HG02759 (cell line): ENCODE results near the gene CREBBP.

Experiments
- ATAC-seq: cut with Tn5 transposase; IDR thresholded peaks from one replicate; pipeline ENCODE4 v1.9.1; 2021; ENCODE audit warnings: mild to moderate bottlenecking, moderate library complexity; ENCODE audit not compliant: unreplicated experiment

Gene CREBBP

DNA sequence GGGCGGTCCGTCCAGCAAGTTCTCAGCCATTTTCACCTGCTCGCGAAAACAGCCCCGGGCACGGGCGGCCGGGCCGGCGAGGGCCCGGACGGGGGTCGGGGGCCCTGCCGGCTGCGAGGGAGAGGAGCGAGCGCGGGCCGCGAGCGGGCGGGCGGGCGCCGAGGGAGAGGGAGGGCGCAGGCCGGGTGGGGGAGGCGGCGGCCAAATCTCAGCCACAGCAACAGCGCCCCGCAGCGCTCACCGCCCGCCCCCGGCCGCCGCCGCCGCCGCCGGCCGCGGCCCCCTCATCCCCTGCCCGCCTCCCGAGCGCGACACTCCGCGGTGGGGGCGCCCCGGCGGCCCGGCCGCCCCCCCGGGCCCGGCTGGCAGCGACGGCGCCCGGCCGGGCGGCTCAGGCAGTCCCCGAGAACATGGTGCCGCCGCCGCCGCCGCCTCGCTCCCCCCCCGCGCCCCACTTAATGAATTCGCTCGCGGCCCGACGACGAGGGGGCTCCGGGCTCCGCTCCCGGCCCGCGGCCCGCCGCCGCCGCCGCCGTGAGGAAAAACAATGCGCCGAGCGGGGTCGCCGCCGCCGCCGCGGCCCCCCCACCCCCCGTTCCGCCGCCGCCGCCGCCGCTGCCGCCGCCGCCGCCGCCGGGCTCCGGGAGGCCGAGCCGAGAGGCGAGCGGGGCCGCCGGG is 487 bp downstream of the CREBBP start:
- ATAC-seq = peak; percentile 64

DNA sequence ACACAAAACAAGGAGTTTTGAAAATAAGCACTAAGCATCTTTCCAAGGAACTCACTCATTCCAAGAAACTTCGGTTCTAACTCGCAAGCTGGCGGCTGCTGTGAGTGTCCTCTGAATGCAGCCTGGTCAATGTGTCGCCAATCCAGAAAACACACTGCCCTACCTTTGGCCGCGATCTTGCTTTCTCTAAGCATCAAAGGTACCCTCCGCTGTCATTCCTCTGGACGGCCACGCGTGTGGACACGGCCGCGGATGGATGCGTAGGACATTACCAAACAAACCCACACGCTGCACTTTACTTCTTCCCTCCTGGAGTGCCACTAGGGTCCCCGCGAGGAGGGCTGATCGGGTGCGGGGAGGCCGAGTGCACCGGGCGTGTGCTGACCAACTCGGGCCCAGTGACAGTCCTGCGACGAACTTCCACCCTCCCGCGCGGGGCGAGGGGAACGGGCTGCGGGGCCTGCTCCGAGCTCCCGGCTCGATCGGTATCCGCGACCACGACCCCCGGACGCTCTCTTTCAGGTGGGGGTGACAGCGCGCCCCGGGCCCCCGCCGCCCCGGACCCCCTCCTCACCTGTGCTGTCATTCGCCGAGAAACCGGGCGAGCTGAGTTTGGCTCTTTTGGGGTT is 1.1 kb downstream of the CREBBP start:
- peak; percentile 11 for ATAC-seq

DNA sequence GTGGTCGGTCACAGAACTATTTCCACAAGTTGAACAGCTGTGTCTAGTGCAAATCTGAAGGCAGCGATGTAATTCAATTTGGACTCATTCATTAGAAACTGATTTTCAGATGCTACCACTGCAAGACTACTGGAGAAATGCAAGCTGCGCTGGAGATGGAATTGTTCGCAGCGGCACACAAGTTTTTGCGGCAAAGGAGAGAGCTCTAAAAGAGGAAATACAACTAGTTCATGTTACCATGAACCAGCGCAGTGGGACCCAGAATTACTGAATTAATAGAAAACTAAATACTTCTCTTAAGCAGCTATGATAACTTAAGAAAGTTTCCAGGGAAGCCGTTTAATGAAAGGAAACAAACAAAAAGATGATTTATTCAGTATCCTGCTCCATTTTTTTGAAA is 1.9 kb downstream of the CREBBP start:
- no peak for ATAC-seq

DNA sequence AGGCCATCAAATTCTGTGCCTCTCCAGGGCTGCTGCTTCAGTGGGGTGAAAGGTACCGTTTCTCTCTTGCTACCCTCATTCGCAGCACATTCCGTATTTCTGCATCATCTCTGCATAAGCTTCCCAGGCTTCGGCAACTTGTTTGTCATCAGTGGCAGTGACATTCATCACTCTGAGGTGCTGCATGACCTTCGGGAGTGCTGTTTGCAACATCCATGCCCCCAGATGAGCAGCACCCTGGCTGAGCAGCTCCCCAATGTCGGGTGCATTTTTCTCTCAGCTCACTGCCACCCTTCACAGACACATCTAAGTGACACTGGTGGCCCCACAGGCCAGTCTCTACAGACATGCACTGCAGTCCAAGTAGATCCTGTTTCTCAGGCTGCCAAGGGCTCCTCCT is 3.8 kb downstream of the CREBBP start:
- ATAC-seq = no peak

DNA sequence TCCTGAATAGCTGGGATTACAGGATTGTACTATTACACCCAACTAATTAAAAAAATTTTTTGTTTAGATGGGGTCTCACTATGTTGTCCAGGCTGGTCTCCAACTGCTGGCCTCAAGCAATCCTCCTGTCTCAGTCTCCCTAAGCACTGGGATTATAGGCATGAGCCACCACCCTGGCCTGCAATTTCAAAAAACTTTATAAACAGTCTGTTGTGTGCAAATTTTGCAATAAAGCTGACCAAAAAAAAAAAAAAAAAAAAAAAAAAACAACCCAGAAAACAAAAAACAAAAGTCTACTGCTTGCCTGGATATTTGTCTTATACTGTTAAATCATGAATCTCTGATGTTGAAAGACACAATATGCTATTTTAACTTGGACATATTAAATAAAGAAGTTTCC is 4.4 kb downstream of the CREBBP start:
- ATAC-seq = no peak

DNA sequence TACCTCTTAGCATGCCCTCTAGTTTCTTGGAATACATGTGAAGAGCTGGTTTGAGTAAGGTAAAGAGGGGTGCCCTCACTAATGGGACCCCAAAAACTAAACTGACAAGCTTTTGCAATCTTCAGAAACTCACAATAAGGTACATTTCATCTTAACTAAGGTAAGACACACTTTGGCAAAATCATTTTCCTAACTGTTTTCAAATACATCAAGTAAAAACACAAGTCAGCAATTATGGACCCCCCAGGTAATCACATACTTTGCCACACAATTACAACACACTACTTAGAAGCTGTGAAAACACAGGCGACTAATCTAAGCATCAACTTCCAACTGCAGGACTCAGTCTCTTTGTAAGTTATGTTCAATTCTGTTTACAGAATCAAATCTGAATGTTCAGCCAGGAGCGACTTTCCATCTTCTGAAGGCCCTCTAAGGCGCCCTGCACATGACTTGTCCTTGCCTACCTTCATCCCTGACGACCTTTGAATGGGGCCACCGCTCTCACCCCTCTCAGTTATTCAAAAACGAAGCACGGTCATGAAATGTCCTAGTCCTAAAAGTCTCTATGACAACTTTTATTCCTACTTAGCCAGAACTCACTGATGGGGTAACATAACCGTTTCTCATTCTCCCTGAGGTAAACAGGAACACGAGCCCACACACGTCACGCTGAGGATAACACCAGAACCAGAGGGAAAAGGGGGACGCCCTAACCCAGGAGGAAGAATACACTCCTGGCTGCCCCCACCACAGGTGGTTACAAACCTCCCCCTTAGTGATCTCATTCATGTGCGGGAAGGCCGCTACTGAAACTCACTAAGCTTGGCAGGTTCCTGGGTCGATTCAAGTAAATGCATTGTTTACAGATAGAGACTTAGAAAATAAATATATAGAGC is 5.5 kb downstream of the CREBBP start:
- no peak for ATAC-seq

DNA sequence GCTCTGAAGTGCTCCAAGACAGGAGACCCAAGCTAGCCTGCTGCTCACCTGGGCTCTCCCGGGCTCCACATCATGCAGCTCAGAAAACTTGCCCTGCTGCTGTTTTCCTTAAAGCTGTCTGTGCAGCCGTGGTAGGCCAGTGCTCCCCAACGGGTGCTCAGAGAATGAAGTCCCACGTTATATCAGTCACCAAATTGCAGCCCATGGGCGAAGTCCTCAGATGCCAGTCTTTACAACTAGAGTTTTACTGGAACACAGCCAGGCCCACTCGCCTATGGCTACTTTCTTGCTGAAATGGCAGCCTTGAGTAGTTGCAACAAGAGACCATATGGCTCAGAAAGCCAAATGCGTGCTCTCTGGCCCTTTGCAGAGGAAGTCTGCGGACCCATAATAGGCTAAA is 6.3 kb downstream of the CREBBP start:
- no peak for ATAC-seq

- no peak for ATAC-seq
Measured at GRCh38 chr16:3873482-3874173, 6.9 kb downstream of the CREBBP start.

DNA sequence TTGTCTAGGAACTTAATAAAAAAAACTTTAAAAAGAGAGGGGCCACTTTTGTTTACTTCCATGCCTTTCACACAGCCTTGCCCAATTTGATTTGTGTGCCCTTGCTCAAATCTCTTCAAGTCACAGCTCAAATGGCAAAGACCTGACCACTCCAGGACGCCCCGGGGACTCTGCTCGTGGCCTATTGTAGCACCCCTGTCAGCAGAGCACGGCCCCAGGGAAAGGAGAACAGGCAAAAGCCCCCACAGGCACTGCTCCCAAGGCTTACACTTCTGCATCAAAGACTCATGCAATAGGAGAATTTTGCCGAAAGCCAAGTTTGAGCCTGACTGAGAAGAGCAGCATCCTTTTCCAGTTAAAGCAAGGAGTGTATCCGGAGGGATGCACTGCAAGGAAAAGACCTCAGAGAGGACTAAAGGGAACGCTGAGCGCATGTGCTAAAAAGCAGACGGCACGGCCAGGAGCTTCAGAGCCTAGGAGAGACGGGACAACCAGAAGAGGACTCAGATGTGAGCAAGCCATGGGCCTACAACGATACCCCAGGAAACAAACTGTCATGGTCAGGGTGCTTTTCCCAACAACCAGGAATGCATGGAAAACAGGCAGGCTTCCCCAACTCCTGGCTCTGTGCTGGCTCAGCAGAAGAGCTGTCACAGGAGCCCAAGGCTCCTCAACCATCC is 8.2 kb downstream of the CREBBP start:
- no peak for ATAC-seq

DNA sequence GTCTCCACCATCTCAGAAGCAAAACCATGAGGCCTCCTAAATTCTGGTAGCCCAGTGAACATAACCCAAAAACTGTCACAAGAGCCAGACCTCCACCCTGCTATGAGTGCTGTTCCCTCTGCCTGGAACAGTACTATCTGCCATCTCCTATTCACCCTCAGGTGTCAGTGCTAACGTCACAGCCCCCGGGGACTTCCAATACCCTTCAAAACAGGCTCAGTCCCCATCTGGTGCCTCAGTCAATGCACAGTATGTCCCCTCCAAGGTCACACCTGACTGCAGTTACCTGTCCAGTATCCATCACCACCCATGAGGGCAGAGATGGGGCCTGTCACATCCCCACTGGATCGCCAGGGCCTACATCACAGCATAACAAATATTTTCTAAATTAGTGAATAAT is 11.5 kb downstream of the CREBBP start:
- no peak for ATAC-seq

GRCh38 chr16:3868556-3868955 is 12.0 kb downstream of the CREBBP start:
- no peak for ATAC-seq

DNA sequence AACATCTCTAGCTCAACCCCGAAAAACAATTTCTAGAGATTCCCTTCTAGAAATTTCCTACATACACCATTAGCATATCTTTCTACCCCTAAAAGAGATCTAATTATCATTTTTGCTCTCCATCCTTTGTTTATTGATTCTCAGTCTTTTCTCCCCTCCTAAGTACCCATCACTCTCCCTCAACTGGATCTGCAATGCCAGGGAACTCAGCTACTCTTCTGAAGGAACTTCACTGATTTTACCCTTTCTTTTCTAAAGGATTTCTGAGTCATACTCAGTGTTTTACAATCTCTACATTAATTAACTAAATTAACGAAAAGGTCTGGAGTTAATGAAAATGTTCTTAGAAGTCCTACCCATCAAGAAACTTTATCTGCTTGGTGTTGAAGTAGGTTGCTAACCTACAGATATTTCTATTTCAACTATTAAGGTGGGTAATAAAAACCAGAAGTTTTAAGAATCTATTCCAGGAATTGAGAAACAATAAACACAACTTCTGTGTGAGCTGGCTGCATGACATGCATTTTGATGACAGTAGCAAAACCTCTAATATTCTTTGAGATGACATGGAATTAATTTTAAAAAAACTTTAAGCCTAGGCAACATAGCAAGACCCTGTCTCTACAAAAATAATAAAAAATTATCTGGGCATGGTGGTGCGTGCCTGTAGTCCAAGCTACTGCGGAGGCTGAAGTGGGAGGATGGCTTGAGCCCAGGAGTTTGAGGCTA is 13.6 kb downstream of the CREBBP start:
- ATAC-seq = no peak

DNA sequence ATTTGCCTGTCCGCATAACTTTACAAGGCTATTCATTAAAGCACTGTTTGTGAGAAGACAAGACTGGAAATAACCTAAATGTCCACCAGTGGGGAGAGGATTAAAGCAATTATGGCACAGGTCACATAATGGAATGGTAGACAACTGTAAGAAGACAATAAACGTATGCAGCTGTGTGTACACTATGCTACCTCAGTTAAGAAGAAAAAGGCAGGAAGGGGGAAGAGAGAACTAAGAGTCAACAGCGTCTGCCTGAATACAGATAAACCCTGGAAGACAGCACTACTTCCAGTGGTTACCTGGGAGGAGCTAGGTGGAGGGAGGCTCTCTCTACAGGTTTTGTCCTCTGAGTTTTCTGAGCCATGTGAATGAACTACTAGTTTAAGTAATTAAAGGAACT is 15.3 kb downstream of the CREBBP start:
- ATAC-seq = no peak

- ATAC-seq = no peak
Measured at GRCh38 chr16:3864562-3864961, 16.0 kb downstream of the CREBBP start.

DNA sequence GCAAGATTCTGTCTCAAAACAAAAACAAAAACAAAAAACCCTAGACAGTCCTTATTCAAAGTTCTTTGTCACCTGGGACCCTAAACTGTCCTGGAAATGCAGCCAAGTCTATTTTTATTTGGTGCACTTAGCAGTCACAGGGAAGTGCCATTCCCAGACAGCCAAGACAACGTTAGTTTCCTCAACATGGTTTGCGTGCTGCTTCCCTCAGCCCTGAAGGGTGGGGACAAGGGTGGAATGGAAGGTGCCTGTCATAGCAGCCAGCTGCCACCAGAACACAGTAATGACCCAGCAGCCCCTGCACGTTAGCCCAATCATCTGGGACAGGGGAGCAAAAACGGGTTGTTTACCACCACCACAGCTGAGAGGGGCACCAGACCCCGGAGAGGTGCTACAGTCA is 16.9 kb downstream of the CREBBP start:
- ATAC-seq = no peak

GRCh38 chr16:3861808-3862451 is 18.6 kb downstream of the CREBBP start:
- ATAC-seq = no peak

DNA sequence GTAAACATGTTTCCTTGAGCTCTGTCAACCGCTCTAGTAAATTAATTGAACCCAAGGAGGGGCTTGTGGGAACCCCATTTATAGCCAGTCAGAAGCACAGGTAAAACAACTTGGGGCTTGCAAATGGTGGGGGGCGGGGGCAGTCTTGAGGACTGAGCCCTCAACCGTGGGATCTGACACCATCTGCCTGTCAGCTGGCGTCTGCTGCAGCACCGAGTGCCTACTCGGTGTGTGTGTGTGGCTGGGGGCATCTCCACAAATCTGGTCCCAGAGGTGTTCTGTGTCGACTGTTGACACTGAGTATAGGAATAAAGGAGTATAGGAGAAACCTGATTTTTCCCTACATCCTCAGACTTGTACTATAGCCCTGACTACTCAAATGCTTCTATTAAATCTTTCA is 20.6 kb downstream of the CREBBP start:
- ATAC-seq = no peak

- no peak for ATAC-seq
Measured at GRCh38 chr16:3858801-3859200, 21.7 kb downstream of the CREBBP start.

DNA sequence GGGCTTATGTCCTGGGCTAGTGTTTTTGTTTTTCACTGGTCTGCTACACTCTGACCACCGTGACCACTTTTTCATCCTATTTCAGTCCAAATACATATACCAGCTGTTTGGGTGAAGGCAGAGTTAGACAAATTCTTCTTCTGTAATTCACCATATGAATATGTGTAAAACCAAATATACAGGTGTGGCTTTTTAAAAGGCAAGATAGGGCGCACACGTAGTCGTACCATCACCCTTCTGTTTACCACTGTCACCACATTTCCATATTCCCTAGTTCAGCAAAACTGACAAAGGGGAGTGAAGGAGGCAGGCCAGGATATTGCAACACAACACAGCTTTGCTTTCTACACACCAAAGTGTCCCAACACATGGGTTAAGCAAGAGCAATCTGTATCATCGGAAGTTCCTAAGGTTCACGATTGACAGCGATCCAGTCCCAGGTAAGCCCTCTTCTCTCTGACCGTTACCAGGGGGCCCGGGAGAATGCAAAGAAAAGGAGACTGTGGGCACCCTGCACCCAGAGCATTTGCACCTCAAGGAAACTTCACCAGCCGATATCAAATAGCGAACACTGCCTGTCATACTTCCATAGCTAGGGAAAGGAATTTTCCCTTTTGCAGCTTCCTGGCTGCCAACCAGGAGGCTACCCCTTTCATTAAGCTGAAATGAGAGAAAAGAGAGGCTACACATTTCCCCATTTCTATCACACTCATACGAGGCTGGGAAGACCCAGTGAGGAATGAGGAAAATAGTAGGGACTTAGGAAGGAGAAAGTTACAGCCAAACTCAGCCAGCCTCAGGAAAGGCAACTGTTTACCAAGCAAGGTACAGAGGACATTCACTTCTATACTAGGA is 23.1 kb downstream of the CREBBP start:
- peak; percentile 51 for ATAC-seq
